ENCODE results near the gene FOXP1.

DNA sequence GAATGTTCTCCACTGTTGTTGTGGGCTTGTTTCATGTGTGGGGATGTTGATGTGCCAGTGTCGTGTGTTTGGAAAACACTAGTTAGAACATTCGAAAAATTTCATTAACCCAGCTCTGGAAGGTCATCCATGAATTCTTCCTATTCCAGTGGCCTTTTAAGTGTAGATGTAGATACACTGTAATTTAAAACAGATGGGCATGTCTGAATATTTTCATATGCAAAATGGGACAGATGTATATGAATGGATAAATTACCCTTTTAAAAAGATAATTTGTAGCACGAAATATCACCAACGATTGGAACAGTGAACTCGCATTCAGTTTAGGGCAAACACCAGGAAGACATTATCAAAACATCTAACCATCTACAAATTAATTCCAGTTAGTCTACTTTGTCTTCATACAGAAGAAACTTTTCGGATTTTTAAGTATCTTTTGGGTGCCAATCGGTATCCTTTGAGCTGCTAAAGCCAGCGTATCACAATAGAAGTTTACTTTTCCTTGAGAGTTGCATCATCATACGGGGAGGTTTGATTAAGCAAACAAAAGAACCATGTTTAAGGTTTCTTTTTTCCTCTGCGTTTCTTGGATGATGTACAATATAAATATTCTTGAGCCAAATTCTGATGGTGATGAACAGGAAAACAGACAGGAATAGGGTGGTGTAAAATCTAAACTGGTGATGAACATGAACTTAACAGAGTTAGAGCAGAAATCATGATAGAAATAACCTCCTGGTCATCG, 528.1 kb downstream of the FOXP1 start:
- TF ChIP-seq, protein P1, sequence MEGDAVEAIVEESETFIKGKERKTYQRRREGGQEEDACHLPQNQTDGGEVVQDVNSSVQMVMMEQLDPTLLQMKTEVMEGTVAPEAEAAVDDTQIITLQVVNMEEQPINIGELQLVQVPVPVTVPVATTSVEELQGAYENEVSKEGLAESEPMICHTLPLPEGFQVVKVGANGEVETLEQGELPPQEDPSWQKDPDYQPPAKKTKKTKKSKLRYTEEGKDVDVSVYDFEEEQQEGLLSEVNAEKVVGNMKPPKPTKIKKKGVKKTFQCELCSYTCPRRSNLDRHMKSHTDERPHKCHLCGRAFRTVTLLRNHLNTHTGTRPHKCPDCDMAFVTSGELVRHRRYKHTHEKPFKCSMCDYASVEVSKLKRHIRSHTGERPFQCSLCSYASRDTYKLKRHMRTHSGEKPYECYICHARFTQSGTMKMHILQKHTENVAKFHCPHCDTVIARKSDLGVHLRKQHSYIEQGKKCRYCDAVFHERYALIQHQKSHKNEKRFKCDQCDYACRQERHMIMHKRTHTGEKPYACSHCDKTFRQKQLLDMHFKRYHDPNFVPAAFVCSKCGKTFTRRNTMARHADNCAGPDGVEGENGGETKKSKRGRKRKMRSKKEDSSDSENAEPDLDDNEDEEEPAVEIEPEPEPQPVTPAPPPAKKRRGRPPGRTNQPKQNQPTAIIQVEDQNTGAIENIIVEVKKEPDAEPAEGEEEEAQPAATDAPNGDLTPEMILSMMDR (IDR thresholded peaks at IDR 0.05 in 4 of 5, conservative IDR thresholded peaks at IDR 0.05 in 1 of 5): no peak
- TF ChIP-seq POLR2A (IDR thresholded peaks at IDR 0.05): no peak
